C4-2B (cell line): ENCODE measurements around the gene HAPLN3.

Source experiments
- ZFX ChIP-seq: fragments of 450-650 bp; IDR thresholded peaks from 2 replicates; pipeline ENCODE4 v1.6.1; 2017
- TF ChIP-seq, protein P1 (sequence below): fragments of 450-650 bp; conservative IDR thresholded peaks from 2 replicates; pipeline ENCODE4 v1.5.1; 2017; ENCODE audit warnings: mild to moderate bottlenecking

DNA sequence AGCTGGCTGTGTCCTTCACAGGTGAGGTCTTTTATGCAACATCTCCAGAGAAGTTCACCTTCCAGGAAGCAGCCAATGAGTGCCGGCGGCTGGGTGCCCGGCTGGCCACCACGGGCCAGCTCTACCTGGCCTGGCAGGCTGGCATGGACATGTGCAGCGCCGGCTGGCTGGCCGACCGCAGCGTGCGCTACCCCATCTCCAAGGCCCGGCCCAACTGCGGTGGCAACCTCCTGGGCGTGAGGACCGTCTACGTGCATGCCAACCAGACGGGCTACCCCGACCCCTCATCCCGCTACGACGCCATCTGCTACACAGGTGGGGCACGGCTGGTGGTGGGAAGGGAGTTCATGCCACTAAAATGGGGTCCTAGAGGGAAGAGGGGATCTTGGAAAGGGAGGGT lies 52.0 kb downstream of the HAPLN3 start:
- TF ChIP-seq ZFX, result no peak
- TF ChIP-seq, protein P1, sequence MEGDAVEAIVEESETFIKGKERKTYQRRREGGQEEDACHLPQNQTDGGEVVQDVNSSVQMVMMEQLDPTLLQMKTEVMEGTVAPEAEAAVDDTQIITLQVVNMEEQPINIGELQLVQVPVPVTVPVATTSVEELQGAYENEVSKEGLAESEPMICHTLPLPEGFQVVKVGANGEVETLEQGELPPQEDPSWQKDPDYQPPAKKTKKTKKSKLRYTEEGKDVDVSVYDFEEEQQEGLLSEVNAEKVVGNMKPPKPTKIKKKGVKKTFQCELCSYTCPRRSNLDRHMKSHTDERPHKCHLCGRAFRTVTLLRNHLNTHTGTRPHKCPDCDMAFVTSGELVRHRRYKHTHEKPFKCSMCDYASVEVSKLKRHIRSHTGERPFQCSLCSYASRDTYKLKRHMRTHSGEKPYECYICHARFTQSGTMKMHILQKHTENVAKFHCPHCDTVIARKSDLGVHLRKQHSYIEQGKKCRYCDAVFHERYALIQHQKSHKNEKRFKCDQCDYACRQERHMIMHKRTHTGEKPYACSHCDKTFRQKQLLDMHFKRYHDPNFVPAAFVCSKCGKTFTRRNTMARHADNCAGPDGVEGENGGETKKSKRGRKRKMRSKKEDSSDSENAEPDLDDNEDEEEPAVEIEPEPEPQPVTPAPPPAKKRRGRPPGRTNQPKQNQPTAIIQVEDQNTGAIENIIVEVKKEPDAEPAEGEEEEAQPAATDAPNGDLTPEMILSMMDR, result no peak
